GM19025 (cell line): Measurements from ENCODE around the gene WNT10A.

ENCODE experiments used
- ATAC-seq: cut with Tn5 transposase; IDR thresholded peaks from one replicate; pipeline ENCODE4 v1.9.1; 2021; ENCODE audit warnings: mild to moderate bottlenecking, low read depth, moderate library complexity; ENCODE audit not compliant: unreplicated experiment

WNT10A gene

DNA sequence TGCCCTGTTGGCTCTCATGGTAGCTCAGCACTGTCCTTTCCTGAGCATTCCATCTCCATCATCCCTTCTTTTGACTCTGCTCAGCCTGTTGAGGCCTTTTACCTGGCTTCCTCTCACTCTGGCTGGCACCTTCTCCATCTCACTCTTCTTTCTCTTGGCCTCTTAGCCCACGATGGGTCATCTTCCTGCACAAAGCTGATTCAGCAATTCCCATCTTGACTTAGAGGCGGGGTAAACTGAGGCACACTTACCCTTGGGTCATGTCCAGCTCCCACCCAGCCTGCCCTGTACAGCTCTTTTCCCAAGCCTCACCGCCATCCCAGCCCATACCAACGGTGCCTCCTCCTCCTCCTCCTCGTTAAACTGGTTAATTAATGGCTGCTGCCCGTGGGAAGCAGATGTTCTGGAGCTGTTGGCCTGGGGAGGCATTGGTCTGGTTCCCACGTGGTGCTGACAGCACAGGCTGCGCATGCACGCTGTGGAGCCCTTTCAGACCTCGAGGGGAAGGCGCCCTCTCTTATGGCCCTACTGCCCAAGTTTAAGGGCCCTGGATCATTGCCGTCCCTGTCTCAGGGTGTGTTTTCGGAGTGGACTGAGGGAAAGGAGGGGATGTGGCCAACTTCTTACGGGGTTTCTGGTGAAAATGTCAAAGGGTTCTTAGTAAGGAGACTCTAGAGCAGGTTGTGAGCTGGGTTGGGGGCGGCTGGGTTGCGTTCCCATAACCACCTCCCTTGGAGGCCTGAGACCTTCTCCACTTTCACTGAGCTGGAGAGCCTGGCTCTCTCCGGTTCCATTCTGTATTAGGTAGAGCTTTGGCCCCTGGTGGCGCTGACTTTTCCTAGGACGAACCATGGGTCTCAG, 10.9 kb downstream of the WNT10A start:
- no peak for ATAC-seq

DNA sequence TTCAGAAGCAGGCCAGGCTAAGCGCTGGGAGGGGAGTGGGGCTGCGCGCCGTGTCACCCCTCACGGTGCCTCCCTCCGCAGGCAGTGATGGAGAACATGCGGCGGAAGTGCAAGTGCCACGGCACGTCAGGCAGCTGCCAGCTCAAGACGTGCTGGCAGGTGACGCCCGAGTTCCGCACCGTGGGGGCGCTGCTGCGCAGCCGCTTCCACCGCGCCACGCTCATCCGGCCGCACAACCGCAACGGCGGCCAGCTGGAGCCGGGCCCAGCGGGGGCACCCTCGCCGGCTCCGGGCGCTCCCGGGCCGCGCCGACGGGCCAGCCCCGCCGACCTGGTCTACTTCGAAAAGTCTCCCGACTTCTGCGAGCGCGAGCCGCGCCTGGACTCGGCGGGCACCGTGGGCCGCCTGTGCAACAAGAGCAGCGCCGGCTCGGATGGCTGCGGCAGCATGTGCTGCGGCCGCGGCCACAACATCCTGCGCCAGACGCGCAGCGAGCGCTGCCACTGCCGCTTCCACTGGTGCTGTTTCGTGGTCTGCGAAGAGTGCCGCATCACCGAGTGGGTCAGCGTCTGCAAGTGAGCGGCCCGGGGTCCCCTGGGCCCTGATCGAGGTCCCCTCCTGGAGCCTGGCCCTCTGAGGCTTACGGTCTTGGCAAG, 12.2 kb downstream of the WNT10A start:
- peak; percentile 46 for ATAC-seq

DNA sequence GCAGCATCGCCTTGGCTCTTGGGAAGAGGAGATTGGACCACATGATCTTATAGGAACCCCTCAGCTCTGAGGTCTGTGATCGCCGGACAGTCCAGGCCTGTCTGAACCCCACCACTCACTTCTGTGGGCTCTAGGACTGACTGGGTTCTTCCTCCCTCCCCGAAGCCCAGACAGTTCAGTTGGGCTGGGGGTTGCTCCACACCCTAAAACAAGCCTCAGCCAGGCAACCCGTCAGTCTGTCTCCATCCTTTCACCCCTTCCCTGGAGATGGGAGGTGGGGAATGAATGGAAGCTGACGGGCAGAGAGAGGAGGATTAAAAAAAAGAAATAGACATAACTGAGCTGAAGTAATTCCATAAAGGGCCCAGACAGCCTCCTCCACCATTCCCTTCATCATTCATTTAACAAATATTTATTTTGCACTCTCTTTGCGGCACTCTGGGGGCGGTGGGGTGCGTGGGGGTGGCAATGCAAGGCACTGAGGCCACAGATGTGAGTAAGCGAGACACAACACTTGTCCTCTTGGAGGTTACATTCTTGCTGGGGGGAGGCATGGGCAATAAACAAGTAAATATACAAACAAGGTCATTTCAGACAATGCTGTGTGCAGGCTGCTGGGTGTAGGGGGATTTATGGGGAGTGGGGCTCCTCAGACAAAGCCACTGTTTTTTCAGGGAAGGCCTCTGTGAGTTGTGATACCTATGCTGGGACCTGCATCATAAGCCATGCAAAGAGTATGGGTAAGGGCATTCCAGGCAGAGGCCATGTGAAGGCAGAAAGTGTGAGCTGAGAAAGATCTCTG, 12.9 kb downstream of the WNT10A start:
- no peak for ATAC-seq

DNA sequence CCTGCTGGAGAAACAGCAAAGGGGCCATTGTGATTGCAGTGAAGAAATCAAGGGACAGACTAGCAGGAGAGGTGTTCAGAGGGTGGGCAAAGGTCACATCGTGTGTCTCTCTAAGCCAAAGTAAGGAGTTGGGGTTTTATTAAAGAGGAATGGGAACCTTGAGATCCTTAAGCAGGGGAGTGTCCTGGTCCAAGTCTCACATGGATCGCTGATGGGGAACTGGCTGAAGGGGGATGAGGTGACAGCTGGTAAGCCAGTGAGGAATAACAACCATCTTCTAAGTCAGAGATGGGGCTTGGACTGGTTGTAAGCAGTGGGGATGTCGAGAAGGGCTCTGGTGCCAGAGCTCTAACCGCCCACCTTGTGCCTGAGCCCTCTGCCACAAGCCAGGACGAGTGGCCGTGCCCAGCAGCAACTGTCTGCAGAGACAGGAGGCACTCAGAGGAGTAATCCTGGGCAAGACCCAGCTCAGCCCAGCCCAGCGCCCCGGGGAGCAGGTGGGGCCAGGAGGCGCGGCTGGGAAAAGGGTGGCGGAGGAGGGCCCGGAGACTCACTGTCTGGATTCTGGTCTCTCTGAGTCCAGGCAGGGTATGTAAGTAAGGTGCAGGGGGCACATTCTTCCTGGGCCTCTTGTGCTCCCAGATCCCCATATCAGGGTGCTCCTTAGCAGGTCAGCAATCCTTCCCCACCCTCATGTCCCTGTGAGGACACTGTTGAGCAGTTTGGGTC, 13.7 kb downstream of the WNT10A start:
- no peak for ATAC-seq

DNA sequence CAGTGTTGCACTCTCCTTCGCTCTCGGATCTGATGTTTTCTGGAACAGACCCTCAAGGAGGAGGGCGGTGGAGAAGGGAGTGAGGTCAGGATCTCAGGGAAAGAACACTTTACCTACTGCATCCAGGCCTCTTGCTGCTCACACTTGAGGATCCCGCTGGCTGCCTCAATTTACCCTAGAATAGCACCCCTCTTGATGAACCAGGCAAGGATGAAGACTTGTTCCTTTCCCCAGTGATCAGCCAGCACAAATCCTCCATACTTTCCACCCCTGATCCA, 14.2 kb downstream of the WNT10A start:
- no peak for ATAC-seq

DNA sequence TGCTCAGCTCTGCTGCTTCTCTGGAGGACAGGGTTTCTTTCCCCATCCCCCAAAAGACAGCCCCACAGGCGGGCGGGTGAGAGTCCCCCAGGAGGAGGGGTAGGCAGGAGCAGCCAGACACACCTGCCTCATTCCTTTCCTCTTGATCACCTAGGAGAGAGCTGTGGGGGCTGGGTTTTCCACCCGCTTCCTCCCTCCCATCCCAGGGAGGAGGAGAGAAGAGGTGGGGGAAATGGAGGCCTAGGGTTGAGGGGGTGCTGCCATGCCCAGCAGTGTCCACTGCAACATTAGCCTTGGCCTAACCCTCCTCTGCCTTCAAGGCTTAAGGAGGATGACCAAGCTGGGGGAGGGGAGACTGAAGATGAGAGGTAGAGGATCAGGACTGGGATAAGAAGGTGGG, 14.7 kb downstream of the WNT10A start:
- ATAC-seq = no peak

DNA sequence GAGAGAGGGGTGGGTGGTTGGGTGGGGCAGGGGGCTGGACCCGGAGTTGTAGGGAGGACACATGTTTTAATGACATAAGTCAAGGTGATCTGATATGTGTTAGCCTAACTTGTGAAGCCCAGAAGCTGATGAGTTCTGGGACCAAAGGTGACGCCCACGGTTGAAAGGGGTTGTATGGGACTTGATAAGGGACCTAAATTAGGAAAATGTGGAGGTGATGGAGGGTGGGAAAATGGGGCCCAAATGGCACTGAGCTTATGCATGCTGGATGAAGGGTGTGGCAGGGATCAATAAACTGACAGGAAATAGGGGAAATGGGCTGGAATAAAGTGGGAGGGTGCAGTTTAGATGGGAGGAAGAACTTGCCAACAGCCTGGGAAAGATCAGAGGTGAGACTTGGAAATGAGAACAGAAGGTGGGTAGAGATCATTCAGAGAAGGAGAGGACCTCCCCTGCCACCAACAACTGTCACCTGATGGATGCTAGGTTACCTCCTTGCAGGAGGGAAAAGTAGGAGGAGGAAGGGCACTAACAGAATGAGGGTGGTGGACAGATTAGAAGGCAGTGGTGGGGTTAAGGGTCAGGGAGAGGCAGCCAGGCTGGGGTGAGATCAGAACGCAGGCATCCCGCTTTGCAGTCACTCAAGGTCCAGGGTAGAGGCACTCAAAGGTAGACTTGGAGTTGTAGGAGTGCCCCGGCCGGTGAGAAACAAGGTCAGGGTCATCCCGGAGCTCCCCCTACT, 15.3 kb downstream of the WNT10A start:
- peak; percentile 5 for ATAC-seq

DNA sequence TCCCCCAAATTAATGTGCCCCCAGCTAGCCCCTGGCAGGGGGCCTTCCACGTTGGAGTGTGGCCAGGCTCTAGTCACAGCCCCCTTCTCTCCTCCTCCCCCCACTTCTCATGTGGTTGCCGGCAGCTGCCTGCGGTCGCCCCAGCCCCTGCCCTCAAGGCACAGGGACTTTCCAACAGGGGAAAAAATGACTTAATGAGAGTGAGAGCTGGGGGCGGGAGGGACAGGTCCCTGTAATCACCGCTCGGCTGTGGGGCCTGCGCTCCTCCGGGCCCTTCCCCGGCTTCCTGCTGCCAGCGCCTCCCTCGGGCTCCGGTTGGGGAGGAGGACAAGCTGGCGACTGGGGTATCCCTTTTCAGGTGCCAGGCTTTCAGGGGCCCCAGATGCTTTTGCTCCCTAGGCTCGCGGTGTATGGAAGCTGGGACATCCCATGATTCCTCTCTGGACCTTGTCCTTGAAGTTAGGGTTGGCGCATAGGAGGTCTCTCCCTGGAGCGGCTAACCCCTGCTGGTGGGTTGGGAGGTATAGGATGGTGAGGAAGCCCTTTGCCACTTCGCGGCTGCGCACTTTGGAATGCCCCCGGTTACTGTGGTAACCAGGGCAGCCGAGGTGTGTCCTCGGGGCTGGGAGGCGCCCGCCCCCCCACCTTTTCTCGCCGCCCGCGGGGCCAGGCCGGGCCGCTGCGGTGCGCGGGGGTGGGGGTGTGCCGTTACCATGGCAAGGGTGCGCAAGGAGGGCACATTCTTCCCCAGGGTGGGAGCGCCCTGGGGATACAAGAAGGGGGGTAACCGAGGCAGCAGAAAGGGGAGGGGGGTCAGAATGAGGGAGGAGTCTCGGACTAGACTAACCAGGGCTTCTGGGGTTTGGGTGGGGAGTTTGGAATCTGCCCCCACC, 16.1 kb downstream of the WNT10A start:
- ATAC-seq = peak; percentile 41

DNA sequence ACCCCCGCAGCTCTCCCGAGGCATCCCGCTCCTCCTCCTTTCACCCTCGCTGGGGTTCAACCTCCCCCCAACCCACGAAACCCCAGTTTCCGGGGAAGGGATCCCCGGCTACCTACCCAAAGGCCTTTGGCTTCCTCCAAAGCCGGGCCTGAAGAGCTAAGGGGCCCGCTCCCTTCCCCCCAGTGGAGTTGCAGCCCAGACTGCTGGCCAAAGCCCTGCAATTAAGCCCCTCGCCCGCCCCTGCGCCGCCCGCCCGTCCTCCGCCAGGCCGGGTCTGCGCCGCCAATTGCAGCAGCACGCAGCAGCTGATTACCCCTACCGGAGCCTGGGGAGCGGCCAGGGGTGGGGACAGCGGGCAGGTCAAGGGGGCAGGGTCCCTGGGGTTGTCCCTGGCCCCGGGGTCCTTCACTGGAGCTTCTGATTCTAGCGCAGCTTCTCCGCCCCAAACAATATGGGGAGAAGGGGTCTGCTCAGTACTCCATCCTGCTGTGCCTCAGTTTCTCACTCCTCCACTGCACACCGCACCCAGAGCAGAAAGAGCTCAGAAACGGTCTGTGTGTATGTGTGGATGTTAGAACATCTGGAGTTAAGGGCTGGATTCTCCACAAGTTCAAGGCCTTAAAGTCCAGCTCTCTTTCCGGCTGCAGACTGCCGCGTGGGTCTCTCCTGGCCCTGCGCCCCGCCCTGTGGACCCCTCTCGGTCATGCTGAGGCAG, 16.9 kb downstream of the WNT10A start:
- no peak for ATAC-seq

DNA sequence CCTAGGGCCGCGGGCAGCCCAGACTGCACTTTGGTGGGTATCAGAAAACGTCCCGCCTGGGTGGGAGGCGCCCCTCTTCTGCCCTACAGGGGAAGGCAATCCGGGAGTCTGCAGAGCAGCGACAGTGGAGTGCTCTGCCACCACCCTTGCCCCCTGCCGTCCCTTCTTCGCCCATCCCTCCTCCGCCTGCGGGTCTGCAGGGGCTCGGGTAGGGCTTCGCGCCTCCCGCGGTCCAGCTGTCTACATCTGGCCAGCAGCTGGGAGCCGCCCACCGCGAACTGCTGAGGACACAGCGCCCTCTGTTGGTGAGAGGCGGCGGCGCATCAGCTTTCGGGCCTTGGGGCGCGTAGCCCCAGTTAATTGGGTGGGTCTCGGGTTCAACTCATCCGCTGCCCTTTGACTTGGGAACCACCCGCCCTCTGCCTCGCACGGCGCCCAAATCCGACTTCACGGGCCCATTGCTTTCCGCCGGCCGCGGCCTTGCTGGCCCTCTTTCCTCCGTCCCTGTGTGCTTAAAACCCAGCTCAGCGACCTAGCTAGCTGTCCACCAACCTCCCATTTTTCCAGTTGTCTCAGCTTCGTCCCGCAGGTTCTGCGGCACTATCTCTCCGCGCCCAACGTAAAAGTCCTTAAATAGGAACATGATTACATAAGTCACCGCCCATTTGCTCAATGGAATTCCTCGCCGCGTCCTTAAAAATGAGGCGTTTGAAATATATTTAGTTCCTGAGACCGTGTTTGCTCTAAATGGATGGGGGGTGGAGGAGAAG, 17.6 kb downstream of the WNT10A start:
- ATAC-seq = peak; percentile 36

DNA sequence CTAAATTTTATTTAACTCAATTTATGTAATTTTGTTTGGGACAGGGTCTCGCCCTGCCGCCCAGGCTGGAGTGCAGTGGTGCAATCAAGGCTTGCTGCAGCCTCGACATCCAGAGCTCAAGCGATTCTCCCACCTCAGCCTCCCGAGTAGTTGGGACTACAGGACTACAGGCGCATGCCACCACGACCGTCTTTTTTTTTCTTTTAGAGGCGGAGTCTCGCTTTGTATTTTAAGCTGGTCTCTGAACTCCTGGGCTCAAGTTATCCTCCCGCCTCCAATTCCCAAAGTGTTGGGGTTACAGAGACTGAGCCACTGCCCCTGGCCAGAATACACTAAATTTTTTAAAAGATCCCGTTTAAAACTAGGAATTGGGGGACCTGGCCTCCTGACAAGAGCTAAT, 18.5 kb downstream of the WNT10A start:
- no peak for ATAC-seq

DNA sequence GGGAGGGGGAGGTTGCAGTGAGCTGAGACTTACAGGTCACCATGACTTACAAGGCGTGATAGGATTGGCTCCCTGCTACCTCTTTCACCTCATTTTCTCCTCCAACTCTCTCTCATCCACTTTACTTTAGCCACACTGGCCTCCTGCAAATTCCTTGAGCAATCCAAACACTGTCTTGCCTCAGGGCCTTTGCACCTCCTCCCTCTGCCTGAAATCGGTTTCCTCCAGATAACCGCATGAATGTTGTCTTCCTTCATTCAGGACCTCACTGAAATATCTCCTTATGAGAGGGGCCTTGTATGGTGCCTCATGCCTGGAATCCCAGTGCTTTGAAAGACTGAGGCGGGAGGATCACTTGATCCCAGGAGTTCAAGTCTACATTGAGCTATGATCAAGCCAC, 21.8 kb downstream of the WNT10A start:
- ATAC-seq = no peak

DNA sequence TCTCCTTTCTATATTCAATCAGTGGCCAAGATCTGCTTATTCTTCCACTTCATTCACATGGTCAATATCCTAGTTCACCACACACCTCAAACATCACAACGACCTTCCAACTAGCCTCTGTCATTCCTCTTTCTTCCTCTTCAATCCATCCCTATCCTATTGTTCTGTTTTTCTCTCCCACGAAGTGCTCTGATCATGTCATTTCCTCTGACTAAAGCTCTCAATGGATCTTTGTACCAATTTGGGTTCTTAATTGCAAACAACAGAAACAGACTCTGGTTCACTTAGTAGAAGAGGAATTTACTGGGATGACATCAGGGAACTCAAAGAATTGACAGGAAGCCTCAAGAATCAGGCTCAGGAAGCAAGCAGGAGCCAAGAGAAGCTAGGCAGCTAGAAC, 23.5 kb downstream of the WNT10A start:
- no peak for ATAC-seq

DNA sequence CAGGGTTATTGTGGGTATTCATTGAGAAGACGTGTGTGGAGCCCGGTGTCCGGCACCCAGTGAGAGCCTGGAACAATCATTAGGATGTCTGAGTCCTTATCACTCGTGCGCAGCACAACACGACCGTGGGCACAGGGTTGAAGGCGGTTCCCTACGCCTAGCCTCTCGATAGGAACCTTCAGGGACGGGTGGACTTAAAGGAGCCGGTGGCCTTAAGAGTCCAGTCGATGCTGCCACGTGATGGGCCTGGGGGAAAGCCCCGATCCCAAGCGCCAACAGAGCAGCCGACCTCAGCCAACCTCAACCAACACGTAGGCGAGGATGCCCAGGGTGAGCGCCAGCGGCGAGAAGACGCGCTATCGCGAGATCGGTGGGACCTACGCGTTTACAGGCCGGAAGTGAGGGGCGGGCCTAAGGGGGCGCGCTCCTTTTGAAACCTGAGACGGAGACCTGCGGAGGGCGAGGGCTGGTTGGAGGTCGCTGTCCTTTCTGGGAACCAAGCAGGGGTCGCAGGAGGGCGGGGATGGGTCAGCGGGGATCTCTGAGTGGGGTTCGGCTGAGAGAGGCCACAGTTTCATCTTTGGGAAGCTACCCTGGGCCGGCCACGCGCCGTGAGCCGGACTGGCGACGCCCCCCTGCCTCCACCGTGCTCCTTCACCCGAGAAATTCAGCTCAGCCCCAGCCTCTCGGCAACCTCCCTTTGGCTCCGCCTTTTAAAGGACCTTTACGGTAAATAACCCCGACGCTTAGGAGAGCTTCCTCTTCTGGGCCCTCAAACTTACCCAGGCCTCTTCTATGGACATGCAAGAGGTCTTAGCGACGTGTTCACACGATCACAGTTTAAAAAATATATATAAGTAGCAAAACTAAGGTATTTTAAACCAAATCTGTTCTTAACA, 28.3 kb downstream of the WNT10A start:
- ATAC-seq = peak; percentile 94

DNA sequence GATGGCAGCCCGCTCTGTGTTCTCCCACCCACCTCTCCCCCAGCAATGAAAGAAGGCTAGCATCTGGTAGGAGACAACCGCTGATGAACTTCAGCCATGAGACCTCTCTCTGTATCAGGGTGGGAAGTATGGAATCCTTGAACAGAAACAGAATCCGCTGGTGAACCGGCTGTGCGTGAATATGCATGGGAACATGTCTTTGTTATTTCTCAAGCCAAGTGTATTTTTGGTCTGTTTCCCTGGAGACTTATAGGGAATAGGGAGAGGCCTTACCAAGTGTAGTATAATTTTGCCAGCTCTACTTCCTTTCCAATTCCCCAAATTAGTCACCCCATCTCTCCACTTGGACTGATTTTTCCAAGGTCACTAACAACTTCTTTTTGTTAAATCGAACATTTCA, 30.1 kb downstream of the WNT10A start:
- no peak for ATAC-seq

DNA sequence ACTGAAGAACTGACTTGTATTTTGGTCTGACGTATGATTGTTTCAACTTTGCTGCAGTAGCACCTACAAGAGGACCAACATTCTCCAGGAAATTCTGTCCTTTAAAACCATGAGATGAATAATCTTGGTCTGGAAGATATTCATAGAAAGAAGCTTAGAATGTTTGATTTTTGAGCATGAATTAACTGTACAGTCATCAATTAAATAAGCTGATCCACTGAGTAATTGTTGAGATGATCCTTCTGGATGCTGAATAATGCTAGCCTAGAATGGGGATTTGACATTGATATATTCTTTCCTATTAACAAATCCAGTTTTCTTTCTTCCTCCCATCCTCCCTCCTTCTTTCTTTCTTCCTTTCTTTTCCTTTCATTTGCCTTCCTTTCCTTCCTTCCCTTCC, 39.9 kb downstream of the WNT10A start:
- ATAC-seq = no peak

DNA sequence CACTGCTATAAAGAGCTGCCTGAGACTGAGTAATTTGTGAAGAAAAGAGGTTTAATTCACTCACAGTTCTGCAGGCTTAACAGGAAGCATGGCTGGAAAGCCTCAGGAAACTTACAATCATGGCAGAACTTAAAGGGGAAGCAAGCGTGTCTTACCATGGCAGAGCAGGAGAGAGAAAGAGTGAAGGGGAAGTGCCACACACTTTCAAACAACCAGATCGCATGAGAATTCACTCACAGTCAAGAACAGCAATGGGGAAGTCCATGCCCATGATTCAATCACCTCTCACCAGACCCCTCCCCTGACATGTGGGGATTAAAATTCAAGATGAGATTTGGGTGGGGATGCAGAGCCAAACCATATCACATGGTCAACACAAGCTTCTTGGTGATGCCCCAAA, 44.1 kb downstream of the WNT10A start:
- ATAC-seq = no peak
